Measurements from ENCODE around the gene SMIM28.
"Not testable (repeated sequence)": the region's sequence is repeated elsewhere in the genome, so short reads cannot be mapped to it uniquely, and the experiment has no call there.

Gene SMIM28

DNA sequence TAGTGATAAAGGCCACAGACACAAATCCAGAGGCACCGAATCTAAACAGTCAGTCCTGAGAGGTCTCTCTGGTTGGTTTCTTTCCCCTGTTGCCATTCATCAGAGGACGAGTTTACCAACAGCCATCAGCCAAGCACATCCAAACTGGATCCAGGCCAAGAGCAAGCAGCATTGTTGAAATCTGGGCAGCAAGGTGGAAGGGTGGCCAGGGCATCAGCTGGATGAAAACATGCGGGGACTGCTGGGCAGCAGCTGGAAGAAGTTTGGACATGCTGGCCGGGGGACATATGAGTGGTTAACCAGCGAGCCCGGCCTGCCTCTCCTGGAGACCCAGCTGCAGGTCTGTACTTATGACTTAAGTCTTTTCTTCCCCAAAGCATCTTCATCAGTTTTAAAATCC, at the start of gene SMIM28:
TSS of gene SMIM28 (plus strand) at position 62 of the 400 bp plus-strand sequence. CDS start at position 230, 168 bp downstream.
- no peak for DNase-seq

DNA sequence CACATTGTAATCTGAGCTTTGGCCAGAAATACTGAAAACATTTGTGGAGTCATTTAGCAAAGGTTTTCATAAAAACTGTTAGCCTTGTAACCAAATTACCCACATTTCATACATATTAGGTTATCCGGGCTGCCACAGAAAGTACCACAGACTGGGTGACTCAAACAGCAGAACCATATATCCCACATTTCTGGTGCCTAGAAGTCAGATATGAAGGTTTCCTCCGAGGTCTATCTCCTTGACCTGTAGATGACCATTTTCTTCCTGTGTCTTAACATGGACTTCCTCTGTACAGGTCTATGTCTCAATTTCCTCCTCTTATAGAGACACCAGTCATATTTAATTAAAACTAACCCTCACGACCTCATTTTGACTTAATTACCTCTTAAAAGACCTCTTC, 49.5 kb upstream of the SMIM28 start:
- DNase-seq: no peak

DNA sequence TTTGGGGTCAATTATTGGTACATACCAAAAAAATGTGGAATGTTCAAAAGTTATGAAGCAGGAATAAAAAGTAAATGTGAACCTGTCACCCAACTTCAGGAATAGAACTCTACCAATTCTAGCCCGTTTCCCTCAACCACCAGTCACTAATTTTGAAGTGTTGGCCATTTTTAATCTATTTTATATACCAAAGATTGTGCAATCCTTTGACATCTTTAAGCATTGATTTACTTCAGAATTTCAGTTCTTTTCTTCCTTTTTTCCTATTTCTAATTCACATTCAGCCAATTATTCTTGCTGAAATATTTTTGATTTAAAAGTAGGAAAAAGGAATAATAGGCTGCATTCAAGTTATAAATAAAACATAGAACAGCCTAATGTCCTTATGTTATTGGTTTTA, 46.9 kb upstream of the SMIM28 start:
- no peak for DNase-seq

DNA sequence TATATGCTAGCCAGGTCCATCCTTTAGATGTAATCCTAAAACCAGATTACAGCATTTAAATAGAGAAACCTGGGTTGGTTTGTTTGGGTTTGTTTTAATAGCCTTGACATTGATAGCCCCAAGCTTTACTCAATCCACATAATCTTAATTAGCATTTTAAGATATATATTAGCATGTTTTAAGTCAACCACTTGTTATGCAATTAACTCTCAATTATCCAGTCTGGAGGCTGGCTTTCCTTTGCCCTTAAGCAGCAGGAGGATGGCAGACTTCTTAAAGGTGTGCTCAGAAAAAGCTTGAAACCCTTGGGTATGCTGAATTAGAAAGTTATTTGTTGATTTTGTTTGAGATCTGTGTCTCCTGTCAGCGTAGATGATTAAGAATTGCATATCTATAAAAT, 46.3 kb upstream of the SMIM28 start:
- no peak for DNase-seq

DNA sequence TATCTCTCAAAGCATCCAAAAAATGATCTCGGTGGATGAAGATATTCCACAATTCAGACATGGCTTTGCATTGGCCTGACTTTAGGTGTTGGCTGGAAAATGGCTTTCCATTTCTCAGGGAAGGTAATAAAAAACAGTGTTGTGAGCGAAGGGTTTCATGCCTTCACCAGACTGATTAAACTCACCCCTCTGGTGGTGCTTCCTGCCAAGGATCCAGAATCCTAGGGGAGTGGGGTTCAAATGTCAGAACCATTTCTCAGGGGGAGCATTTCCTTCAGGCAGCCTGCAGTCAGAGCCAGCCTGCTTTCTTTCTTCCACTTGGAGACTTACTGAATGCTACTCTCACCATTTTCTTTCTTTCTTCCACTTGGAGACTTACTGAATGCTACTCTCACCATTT, 45.7 kb upstream of the SMIM28 start:
- DNase-seq: no peak

DNA sequence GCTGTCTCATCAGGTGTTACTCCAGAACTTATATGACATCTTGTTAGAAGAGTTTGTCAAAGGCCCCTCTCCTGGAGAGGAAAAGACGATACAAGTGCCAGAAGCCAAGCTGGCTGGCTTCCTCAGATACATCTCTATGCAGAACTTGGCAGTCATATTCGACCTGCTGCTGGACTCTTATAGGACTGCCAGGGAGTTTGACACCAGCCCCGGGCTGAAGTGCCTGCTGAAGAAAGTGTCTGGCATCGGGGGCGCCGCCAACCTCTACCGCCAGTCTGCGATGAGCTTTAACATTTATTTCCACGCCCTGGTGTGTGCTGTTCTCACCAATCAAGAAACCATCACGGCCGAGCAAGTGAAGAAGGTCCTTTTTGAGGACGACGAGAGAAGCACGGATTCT, 43.7 kb upstream of the SMIM28 start:
- no peak for DNase-seq

DNA sequence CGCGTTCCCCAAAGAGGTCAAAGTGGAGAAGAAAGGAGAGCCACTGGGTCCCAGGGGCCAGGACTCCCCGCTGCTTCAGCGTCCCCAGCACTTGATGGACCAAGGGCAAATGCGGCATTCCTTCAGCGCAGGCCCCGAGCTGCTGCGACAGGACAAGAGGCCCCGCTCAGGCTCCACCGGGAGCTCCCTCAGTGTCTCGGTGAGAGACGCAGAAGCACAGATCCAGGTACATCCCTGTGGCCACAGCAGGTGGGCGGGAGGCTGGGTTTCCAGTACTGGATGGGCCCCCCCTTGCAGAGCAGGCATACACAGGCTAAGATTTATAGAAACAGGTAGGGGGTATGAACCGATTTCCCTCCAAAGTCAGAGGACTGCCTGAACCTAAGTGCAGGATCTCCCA, 42.7 kb upstream of the SMIM28 start:
- DNase-seq: no peak

DNA sequence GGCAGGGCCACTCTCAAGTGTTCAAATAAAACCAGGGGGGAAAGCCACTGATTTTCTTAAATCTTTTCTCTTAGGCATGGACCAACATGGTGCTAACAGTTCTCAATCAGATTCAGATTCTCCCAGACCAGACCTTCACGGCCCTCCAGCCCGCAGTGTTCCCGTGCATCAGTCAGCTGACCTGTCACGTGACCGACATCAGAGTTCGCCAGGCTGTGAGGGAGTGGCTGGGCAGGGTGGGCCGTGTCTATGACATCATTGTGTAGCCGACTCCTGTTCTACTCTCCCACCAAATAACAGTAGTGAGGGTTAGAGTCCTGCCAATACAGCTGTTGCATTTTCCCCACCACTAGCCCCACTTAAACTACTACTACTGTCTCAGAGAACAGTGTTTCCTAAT, 41.5 kb upstream of the SMIM28 start:
- no peak for DNase-seq

DNA sequence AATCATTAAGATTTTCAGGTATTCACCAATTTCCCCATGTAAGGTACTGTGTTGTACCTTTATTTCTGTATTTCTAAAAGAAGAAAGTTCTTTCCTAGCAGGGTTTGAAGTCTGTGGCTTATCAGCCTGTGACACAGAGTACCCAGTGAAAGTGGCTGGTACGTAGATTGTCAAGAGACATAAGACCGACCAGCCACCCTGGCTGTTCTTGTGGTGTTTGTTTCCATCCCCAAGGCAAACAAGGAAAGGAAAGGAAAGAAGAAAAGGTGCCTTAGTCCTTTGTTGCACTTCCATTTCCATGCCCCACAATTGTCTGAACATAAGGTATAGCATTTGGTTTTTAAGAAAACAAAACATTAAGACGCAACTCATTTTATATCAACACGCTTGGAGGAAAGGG, 40.6 kb upstream of the SMIM28 start:
- DNase-seq: no peak

DNA sequence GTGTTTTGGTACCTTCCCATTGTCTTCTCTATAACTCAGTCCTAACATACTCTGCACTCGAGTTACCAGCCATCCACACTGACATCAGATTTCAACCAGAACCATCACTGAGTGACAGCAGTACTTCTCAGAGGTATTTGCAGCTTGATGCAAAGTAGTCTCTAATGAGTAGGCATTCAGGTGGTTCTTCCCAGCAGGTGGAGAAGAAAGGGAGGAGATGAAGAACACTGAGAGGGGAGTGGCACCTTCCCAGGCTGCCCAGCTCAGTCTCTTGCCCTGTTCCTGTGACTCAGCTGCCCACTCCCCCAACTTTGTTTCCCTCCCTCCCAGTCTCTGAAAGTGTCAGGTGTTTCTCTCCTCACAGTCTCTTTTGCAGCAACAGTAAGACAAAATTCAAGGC, 38.7 kb upstream of the SMIM28 start:
- no peak for DNase-seq

DNA sequence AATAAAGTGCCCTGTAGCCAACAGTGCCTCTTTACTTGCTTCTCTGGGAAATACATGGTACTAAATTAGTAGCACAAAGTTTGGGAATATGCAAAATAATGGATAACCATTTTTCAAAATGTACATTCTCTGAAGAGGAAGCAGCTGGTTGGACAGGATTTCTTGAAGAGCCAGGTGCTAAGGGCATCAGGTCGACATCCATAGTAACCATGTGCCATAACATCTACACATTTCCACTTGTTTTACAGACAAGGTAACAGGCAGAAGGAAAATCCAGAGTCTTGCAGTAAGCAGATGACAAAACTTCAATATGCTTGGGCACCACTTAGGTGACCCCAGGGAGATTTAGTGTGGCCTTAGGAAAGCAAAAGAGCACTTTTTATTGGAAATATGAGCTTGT, 36.5 kb upstream of the SMIM28 start:
- DNase-seq: no peak

DNA sequence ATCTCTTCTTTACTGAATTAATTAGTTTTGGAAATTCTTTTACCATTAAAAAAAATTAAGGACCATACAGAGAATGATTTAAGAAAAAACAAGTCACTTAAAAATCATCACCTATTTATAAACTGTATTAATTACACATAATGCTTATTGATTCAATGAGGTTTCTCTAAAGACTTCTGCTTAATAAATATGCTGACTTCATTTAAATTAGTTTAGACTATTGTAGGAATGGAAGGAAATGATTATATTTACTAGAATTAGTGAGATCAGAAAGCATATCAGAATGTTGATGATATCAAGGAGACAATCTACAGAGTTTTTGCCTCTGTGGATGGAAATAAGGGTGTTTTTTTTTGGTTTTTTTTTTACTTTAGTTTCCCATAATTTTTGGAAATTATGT, 34.6 kb upstream of the SMIM28 start:
- no peak for DNase-seq

DNA sequence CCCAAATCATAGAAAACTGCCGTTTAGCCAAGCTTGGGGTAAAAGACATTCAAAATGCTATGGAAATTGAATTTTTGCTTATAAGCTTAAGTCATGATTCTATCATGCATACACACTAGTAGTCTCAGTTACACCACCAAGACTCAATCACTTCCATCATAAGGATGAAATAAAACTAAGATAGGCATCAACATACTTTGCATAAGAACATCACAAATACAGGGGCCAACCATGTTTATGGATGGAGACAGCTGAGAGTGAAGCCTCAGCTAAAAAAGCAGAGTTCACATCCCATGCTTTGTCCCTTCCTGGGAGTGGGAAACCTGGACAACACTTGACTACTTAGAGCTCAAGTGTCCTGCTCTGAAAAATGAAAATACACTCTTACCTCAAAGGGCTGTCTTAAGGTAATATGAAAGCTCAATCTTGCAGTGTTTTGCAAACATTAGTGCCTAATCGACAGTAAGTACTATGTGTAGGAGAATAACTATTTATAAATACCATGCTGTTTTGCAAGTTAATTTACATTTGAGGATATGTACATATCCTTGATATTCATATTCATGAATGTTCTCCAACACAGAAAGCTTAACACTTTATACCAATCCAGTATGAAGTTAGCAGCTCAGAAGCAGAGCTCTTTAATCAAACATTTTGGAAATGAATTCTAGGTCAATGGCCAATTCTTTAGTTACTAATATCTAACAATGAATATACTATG, 32.0 kb upstream of the SMIM28 start:
- DNase-seq: no peak

DNA sequence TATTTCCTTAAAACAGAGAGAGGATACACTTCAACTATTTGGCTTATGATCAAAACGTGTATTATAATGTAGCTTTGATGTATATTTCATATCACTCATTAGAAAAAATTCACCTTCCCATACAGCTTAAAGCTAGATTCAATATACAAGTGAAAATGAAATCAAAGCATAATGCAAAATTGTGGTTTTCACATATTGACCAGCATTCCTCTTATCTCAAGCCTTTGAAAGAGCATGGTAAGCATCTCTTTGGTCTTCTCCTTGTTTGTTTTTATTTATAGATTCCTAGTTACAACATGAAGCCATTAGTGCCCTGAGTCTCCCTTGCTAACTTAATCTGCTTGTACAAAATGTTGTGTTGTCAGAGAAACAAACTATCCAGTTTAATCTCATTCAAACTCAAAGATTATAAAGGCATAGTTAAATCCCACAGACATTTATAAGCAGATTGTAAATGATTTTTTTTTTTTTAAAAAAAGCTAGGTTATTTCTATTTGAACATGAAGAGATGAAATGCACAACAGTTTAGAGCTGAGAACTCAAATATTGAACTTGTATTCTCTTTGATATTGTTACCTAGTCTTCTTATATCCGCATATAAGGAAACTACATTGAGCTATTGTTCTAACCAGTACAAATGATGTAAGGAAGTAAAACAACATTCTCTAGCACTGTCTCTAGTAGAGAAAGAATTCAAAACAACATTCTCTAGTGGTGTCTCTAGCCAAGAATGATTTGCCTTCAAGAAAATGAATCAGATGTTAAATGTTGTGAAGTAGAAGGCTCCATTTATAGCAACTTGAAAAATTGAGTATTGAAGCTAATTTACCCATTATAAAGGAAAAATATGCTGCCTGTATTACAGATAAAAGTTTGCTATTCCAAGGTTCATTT, 31.2 kb upstream of the SMIM28 start:
- DNase-seq: no peak

DNA sequence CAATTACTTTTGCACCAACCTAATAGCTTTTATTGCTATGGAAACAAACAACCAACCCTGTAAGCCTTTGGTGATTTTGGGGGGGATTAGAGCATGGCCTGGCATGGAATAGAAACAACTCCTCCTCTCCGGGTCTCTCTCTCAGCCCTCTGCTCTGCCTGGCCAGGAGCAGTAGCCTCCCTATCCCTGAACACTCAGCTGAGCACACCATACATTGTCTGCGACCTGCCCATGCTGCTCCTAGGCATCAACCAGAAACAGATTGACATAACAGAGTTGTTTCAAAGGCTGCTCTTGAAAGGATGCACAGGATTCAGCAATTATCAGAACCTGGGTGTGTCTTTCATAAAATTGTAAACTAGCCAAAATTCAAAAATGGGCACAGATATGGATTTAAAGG, 29.8 kb upstream of the SMIM28 start:
- DNase-seq: no peak

DNA sequence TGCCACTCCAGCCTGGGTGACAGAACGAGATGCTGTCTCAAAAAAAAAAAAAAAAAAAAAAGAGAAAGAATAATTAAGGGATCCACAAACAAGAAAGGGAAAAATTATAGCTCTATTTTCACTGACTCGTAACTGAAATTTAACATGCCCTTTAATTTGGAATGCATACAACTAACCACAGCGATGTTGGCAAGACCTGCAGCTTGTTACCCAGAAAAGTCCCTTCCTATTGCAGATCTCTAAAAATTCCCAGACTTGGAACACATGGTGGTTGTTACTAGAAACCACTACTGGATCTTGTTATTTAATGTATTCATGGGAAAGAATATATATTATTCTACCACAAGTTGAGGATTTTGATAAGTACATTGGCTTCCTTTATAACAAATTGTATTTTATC, 27.8 kb upstream of the SMIM28 start:
- DNase-seq: no peak

DNA sequence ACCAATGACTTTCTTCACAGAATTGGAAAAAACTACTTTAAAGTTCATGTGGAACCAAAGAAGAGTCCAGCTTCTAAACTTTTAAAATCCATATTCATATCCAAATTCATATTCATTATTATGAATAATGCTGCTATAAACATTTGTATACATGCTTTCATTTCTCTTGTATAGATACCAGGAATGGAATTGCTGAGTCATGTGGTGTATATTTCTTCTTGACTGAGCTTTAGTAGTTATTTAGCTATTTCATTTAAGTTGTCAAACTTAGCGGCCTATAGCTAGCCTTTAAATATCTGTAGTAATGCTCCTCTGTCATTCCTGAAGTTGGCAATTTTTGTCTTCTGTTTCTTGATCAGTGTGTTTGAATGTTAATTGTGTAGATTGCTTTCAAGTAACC, 19.8 kb upstream of the SMIM28 start:
- DNase-seq: no peak

DNA sequence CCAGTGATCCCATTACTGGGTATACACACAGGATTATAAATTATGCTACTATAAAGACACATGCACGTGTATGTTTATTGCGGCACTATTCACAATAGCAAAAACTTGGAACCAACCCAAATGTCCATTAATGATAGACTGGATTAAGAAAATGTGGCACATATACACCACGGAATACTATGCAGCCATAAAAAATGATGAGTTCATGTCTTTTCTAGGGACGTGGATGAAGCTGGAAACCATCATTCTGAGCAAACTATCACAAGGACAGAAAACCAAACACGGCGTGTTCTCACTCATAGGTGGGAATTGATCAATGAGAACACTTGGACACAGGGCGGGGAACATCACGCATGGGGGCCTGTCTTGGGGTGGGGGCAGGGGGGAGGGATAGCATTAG, 9.0 kb upstream of the SMIM28 start:
- DNase-seq: not testable (repeated sequence)

DNA sequence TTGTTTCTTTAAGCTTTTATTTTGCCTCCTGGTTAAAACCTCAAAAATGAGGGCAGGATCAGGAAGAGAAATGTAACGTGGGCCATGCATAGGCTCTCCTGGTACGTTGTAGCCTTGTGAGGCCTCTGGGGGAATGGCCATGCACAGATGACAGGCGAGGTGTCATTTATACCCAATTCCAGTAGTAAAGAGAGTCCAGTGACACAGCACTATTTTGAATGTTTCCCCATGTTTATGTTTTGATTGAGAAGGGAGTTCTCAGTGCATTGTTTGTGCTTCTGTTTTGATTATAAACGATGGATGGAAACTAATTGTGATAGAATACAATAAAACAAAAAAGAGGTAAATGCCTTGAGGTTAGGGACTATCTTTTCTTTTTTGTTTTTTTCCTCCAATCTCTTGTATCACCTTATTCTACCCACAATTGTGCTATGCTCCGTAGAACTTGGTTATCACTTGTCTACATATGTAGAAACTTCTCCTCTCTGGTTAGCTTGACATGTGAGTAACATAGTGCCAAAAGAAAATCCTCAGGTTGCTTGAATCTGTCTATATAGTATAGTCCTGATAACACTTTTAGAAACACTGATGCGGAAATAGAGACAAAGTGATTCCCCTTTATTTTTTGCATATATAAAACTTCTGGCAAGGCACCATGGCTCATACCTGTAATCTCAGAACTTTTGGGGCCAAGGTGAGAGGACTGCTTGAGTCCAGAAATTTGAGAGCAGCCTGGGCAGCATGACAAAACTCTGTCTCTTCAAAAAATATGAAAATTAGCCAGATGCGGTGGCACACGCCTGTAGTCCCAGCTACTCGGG, 6.9 kb upstream of the SMIM28 start:
- DNase-seq: no peak

DNA sequence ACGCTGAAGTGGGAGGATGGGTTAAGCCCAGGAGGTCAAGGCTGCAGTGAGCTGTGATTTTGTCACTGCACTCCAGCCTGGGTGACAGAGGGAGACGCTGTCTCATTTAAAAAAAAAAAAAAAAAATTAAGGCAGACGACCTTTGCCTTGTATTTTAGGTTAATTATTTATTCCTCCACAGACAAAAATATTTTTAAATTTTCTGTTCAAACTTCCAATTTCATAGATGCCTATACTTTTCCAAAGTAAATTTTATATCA, 6.3 kb upstream of the SMIM28 start:
- DNase-seq: no peak

DNA sequence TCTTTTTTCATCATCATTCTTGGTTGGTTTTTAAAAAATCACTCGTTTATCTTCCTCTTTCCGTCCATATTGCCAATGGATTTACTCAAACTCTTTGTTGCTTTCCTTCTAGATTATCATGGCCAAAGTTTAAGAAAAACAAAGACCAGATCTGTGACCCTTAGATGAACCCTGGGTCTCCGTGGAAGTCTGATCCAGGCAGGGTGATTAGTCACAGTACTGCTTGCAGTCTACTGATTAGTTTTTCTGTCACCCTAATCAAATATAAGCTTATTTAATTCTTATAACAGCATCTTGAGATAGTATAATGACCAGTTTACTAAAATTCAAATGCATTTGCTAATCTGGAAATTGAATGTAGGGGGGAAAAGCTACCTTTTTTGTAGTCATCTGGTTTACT, 6.0 kb upstream of the SMIM28 start:
- DNase-seq: no peak

DNA sequence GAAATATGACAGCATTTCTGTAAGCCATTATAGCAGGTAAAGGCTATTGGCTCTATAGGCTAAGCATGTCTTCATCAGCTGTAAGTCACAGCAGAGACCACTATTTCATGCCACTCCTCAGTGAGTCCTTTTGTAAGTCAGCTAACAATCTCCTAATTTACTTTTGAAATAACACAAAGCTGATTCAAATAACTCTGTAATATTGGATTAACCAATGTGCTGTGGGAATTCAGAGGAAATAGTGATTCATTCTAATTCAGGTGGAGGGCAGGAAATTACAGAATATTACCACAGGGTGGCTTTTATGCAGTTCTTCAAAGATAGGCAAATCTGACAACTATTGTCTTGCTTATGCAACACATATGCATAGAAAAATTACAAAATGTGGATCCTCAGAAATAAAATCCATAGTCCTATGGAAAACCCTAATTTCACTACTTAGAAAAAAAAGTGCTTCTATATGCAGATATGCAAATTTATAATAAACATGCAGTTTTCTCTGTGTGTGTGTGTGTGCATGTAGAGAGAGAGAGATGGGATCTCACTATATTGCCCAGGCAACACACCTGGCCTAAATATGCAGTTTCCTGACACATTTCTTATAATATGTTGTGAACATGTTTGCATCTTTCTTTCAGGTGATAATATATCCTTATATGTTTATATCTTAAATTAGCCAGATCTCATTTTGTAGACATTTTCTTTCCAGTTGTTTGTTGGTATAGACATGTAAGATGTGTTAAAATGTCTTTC, 4.8 kb upstream of the SMIM28 start:
- DNase-seq: no peak

DNA sequence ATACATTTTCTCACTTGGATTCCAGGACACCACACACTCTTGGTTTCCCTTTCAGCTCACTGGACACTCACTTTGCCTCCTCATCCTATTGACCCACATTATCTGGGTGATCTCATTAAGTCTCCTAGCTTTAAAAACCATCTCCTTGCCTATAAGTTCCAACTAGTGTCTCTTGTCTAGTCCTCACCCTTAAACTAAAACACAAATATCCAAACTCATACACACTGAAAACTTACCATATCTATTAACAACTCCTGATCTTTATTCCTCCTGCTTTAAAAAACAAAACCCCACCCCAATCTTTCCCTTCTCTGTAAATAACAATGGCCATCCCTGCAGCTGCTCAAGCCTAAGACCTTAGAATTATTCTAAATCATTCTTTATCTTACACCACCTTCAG, 3.5 kb upstream of the SMIM28 start:
- no peak for DNase-seq

Data from NCI-H2171 (cell line).